Measurements from ENCODE around the gene KIF26B.

The KIF26B gene

DNA sequence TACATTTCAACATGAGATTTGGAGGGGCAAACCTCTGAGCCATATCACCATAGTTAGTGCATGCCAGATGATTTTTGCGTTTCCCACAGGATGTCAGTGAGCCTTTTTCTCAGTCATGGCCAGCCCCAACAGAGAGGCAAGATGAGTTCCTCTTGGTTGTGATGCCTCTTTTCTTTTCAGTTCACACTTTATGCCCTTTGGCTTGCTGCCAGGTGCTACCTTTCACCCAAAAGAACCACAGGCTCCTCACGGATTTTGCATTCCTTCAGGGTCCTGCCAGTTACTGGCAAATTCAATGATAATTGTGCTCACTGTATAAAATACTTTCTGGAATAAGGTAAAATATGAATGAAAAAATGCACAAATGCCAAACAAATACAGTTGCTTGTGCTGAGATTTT, 411.3 kb downstream of the KIF26B start:
- Histone ChIP-seq H2AFZ (ENCODE audit: low read length) (no peak overlapping the region), H3K27ac (ENCODE audit: low read length) (no peak overlapping the region), H3K9me2 (replicated peaks; ENCODE audit: insufficient read depth, low read length) (no peaks in the 10 kb centered on the region), H3K27me3 (replicated peaks; ENCODE audit: insufficient read depth, low read length) (no peaks in the 10 kb centered on the region), H3K79me2 (ENCODE audit: low read length) (no peaks in the 10 kb centered on the region), H3K36me3 (replicated peaks; ENCODE audit: insufficient read depth, low read length) (no peaks in the 10 kb centered on the region), H3K9me3 (replicated peaks; ENCODE audit: insufficient read depth, low read length) (no peaks in the 10 kb centered on the region), H3K9ac (ENCODE audit: low read length) (no peak overlapping the region), H3F3A (ENCODE audit: insufficient read depth, low read length) (no peaks in the 10 kb centered on the region), H3K4me1 (ENCODE audit: low read length) (no peaks in the 10 kb centered on the region), H3K4me3 (ENCODE audit: low read length) (no peak overlapping the region), H4K20me1 (ENCODE audit: insufficient read depth, low read length) (no peaks in the 10 kb centered on the region), H3K4me2 (ENCODE audit: low read depth, low read length) (no peak overlapping the region)
- TF ChIP-seq EZH2phosphoT487 (IDR thresholded peaks at IDR 0.05; ENCODE audit: low read length) (no peak), EZH2 (optimal IDR thresholded peaks at IDR 0.05; ENCODE audit: low read depth, low read length) (no peak)
- TF ChIP-seq, protein P1, sequence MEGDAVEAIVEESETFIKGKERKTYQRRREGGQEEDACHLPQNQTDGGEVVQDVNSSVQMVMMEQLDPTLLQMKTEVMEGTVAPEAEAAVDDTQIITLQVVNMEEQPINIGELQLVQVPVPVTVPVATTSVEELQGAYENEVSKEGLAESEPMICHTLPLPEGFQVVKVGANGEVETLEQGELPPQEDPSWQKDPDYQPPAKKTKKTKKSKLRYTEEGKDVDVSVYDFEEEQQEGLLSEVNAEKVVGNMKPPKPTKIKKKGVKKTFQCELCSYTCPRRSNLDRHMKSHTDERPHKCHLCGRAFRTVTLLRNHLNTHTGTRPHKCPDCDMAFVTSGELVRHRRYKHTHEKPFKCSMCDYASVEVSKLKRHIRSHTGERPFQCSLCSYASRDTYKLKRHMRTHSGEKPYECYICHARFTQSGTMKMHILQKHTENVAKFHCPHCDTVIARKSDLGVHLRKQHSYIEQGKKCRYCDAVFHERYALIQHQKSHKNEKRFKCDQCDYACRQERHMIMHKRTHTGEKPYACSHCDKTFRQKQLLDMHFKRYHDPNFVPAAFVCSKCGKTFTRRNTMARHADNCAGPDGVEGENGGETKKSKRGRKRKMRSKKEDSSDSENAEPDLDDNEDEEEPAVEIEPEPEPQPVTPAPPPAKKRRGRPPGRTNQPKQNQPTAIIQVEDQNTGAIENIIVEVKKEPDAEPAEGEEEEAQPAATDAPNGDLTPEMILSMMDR (IDR thresholded peaks at IDR 0.05; ENCODE audit: low read length) = no peak
- DNase-seq = no peak

DNA sequence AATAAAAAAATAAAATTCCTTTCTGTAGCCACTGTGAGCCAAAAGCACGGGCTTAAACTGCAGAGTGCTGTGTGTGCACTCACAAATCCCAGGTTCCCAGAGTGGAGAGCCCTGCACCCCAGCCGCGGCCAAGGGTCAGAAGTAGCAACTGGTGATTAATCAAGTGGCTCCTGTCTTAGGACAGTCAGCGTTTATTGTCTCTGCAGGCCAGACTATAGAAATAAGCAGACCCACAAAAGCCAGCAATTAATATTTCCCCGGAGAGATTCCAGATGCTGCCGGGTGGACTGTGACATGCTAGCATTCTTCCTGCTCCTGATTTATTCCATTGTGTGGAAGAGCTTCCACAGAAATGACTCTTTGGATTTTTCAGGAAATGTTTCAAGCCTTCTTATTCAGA, 412.2 kb downstream of the KIF26B start:
- Histone ChIP-seq H3K9me2 (replicated peaks; ENCODE audit: insufficient read depth, low read length) (no peaks in the 10 kb centered on the region), H3K79me2 (ENCODE audit: low read length) (no peaks in the 10 kb centered on the region), H3K4me1 (ENCODE audit: low read length) (no peaks in the 10 kb centered on the region), H3K9ac (ENCODE audit: low read length) (no peak overlapping the region), H4K20me1 (ENCODE audit: insufficient read depth, low read length) (no peaks in the 10 kb centered on the region), H3K4me2 (ENCODE audit: low read depth, low read length) (no peak overlapping the region), H3K36me3 (replicated peaks; ENCODE audit: insufficient read depth, low read length) (no peaks in the 10 kb centered on the region), H3K27ac (ENCODE audit: low read length) (no peak overlapping the region), H3K9me3 (replicated peaks; ENCODE audit: insufficient read depth, low read length) (no peaks in the 10 kb centered on the region), H3K4me3 (ENCODE audit: low read length) (no peak overlapping the region), H3K27me3 (replicated peaks; ENCODE audit: insufficient read depth, low read length) (no peaks in the 10 kb centered on the region), H3F3A (ENCODE audit: insufficient read depth, low read length) (no peaks in the 10 kb centered on the region), H2AFZ (ENCODE audit: low read length) (no peak overlapping the region)
- no peak for TF ChIP-seq EZH2 (optimal IDR thresholded peaks at IDR 0.05; ENCODE audit: low read depth, low read length)
- TF ChIP-seq EZH2phosphoT487 (IDR thresholded peaks at IDR 0.05; ENCODE audit: low read length) = no peak
- TF ChIP-seq, protein P1 (IDR thresholded peaks at IDR 0.05; ENCODE audit: low read length) = no peak
- DNase-seq = no peak

DNA sequence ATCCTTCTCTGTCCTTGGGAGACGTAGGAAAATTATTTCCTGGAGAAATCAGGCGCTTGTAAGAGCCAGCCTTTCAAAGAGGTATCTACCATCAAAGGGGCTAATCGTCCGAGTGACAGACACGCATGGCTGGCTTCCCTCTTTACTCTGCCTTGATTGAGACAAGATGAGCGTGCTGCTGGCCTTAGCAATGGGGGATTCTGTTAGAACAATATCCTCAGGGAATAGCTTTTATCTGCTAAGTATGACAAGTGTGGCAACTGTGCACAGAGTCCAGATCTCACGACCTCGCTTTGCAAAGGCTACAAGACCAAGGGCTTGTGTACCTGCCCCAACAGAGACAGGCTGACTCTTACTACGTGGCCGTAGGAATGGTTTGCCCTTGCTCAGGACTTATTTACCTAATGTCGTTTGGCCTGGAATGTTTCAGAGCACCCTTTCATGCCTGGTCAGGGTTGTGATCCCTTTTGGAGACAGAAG, 417.1 kb downstream of the KIF26B start:
- no peaks in the 10 kb centered on the region for H3K79me2 ChIP-seq (ENCODE audit: low read length)
- H3K27ac ChIP-seq (ENCODE audit: low read length) = no peak overlapping the region
- H3K9ac ChIP-seq (ENCODE audit: low read length) = no peak overlapping the region
- no peaks in the 10 kb centered on the region for H3K36me3 ChIP-seq (replicated peaks; ENCODE audit: insufficient read depth, low read length)
- TF ChIP-seq EZH2 (optimal IDR thresholded peaks at IDR 0.05; ENCODE audit: low read depth, low read length) (no peak), EZH2phosphoT487 (IDR thresholded peaks at IDR 0.05; ENCODE audit: low read length) (no peak)
- TF ChIP-seq, protein P1 (IDR thresholded peaks at IDR 0.05; ENCODE audit: low read length) = no peak
- H3K9me2 ChIP-seq (replicated peaks; ENCODE audit: insufficient read depth, low read length) = no peaks in the 10 kb centered on the region
- H4K20me1 ChIP-seq (ENCODE audit: insufficient read depth, low read length) = no peaks in the 10 kb centered on the region
- H2AFZ ChIP-seq (ENCODE audit: low read length) = no peak overlapping the region
- no peak overlapping the region for H3K4me3 ChIP-seq (ENCODE audit: low read length)
- H3K4me2 ChIP-seq (ENCODE audit: low read depth, low read length) = no peak overlapping the region
- H3F3A ChIP-seq (ENCODE audit: insufficient read depth, low read length) = no peaks in the 10 kb centered on the region
- no peaks in the 10 kb centered on the region for H3K27me3 ChIP-seq (replicated peaks; ENCODE audit: insufficient read depth, low read length)
- DNase-seq = no peak
- no peaks in the 10 kb centered on the region for H3K9me3 ChIP-seq (replicated peaks; ENCODE audit: insufficient read depth, low read length)
- no peaks in the 10 kb centered on the region for H3K4me1 ChIP-seq (ENCODE audit: low read length)

Data from MM.1S (cell line).